Measurements from ENCODE around the gene TTC3.

TTC3 gene

GRCh38 chr21:37079211-37079824 is 6.3 kb downstream of the TTC3 start:
- TF ChIP-seq ZFX (IDR thresholded peaks at IDR 0.05; ENCODE audit: borderline replicate concordance) = no peak
- TF ChIP-seq, protein P1, sequence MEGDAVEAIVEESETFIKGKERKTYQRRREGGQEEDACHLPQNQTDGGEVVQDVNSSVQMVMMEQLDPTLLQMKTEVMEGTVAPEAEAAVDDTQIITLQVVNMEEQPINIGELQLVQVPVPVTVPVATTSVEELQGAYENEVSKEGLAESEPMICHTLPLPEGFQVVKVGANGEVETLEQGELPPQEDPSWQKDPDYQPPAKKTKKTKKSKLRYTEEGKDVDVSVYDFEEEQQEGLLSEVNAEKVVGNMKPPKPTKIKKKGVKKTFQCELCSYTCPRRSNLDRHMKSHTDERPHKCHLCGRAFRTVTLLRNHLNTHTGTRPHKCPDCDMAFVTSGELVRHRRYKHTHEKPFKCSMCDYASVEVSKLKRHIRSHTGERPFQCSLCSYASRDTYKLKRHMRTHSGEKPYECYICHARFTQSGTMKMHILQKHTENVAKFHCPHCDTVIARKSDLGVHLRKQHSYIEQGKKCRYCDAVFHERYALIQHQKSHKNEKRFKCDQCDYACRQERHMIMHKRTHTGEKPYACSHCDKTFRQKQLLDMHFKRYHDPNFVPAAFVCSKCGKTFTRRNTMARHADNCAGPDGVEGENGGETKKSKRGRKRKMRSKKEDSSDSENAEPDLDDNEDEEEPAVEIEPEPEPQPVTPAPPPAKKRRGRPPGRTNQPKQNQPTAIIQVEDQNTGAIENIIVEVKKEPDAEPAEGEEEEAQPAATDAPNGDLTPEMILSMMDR (IDR thresholded peaks at IDR 0.05) = peak; percentile 66
- no peak overlapping the region for H3K27ac ChIP-seq

DNA sequence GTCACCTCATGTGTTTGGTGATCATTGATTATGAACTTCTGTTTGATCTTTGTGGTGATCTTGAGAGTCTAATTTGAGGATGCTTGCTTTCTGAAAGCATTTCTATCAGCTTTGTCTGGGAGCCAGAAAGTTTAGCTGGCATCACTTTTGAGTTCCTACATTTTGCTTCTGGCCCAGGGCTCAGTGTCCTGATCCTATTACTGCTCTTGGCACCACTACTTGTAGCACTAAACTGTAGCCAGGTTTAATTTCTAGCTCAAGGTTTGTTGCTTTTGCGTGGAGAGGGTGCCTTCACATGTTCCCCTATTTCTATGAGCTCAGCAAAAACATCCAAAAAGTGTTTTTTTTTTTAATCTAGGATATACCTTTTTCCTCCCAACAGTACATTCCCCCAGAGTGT is 9.3 kb downstream of the TTC3 start:
- no peak overlapping the region for H3K27ac ChIP-seq
- TF ChIP-seq, protein P1 (IDR thresholded peaks at IDR 0.05) = no peak
- TF ChIP-seq ZFX (IDR thresholded peaks at IDR 0.05; ENCODE audit: borderline replicate concordance) = no peak

- 0 out of 2 replicates have a peak overlapping the region, but pooled peaks have one; percentile 2 for H3K27ac ChIP-seq
- TF ChIP-seq, protein P1 (IDR thresholded peaks at IDR 0.05) = no peak
- TF ChIP-seq ZFX (IDR thresholded peaks at IDR 0.05; ENCODE audit: borderline replicate concordance) = no peak
These were observed 9.9 kb downstream of the TTC3 start for GRCh38 chr21:37082856-37083528.

GRCh38 chr21:37085726-37086125 is 12.7 kb downstream of the TTC3 start:
- H3K27ac ChIP-seq = no peak overlapping the region
- TF ChIP-seq, protein P1 (IDR thresholded peaks at IDR 0.05) = no peak
- TF ChIP-seq ZFX (IDR thresholded peaks at IDR 0.05; ENCODE audit: borderline replicate concordance) = no peak

DNA sequence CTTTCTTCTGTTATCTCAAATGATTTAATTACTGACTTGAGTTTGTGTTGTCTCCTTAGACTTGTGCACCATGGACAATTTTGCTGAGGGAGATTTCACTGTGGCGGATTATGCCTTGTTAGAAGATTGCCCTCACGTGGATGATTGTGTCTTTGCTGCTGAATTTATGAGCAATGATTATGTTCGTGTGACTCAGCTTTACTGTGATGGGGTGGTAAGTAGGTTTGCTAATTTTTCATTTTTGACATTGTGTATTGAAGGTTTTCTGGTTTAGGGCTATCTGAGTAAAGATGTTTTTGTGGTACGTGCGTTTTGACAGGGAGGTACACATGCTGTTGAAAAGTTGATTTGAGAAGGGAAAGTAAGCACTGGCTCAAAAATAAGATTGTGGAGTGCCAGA is 14.1 kb downstream of the TTC3 start:
- TF ChIP-seq ZFX (IDR thresholded peaks at IDR 0.05; ENCODE audit: borderline replicate concordance) = no peak
- TF ChIP-seq, protein P1 (IDR thresholded peaks at IDR 0.05) = peak; percentile 44

GRCh38 chr21:37088186-37088735 is 15.2 kb downstream of the TTC3 start:
- no peak for TF ChIP-seq ZFX (IDR thresholded peaks at IDR 0.05; ENCODE audit: borderline replicate concordance)
- TF ChIP-seq, protein P1 (IDR thresholded peaks at IDR 0.05) = no peak
- H3K27ac ChIP-seq = no peak overlapping the region

More for the DNA sequence above, 14.1 kb downstream of the TTC3 start:
- no peak overlapping the region for H3K27ac ChIP-seq

DNA sequence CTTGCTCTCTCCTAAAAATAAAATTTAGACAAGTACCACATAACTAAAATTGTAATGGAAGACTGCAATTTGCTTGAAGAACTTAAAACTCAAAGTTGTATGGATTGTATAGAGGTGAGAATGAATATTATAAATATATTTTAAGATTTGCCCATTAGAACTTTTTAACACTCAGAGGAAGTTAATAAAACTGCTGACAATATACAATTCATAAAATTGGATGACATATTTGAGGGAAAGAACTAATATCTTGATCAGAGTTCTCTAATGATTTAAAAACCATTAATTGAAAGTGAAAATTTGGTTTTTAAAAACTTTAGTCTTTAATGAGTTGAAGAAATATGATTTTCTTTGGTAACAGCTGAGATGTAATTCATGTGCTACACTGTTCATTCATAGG is 20.9 kb downstream of the TTC3 start:
- no peak for TF ChIP-seq ZFX (IDR thresholded peaks at IDR 0.05; ENCODE audit: borderline replicate concordance)
- TF ChIP-seq, protein P1 (IDR thresholded peaks at IDR 0.05) = no peak
- no peak overlapping the region for H3K27ac ChIP-seq
